Activated T-helper 1 cell treated with Interleukin-2 at 50 U/mL for 16 hours (primary cell): ENCODE data around the gene CD74.
A peak's percentile ranks its signal among the peaks of the same experiment; 100 is the strongest.
"Not testable (repeated sequence)": the region's sequence is repeated elsewhere in the genome, so short reads cannot be mapped to it uniquely, and the experiment has no call there.

Experiments used
- DNase-seq: peaks from one replicate; pipeline ENCODE4 v3.0.0-alpha.2; 2020; ENCODE audit warnings: low read depth

Gene CD74

DNA sequence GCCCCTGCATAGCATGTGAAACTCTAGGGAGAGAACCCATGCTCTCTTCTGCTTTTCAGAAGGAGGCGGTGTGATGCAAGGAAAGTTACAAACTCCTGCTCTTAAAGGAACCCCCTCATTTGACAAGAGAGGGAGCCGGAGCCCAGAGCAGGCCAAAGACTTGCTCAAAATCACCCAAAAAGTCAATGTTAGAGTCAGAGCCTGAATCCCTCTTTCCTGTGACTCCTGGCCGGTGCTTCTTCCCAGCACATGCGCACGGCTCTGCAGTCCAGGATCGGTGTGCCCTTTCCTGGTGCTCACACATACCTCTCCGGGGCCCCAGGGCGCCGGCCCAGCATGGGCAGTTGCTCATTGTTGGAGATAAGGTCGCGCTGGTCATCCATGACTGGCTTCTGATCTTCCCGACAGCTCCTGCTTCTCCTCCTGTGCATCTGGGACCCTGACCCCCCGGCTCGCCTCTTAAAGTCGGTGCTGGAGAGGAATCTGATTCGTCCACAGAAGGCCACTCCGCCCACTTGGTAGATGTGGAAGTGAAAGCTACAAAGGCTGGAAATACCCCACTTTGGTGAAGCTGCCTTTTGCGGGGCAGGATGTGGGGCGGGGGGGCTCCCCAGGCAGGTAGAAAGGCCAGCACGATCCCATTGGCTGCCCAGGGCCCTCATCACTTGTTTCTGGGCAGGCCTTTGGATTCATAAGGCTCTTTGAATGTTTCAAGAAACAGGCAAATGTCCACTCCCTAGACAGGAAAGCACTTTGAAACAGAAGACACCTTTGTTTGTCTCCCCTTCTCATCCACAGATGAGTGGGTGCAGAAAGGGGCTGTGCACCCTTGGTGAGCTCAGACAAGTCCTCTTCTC is at the start of gene CD74:
CD74 (minus strand) TSS at position 592 of the 857 bp plus-strand sequence; CDS start at position 431, 161 bp downstream.
- peak; percentile 82 for DNase-seq

DNA sequence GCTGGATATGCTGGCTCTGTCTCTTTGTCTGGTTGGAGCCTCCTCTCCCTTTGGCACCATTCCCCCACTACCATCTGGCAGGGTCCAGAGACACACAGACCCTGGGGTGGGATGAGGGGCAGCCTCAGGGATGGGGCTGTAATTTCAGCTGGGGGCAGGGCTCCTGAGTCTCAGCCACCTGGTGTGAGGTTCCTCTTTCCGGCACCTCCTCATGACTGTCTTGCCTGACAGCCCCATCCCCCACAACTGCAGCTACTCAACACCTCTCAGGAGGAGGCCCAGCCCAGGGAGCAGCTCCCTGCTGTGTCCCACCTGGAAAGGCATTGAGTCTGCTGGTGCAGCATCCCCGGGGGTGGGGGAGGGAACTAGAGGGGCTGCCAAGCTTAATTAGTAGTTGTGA is 48.5 kb upstream of the CD74 start:
- DNase-seq = no peak

DNA sequence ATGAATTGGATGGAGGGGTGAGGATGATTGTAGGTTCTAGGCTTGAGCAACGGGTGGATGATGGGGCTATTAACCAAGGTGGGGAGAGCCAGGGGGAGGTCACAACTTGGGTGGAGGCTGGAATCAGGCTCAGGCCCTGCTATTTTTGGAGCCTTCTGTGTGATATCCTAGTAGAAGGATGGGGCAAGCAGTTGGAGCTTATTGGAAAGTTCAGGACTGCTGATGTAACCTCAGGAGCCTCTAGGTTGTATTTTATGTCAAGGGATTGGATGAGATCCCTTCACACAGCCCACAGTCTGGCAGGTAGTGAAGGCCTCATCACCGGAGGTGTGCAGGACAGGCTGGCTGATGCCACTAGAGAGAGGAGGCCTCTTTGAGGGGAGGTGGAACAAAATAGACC is 48.1 kb upstream of the CD74 start:
- DNase-seq = no peak

DNA sequence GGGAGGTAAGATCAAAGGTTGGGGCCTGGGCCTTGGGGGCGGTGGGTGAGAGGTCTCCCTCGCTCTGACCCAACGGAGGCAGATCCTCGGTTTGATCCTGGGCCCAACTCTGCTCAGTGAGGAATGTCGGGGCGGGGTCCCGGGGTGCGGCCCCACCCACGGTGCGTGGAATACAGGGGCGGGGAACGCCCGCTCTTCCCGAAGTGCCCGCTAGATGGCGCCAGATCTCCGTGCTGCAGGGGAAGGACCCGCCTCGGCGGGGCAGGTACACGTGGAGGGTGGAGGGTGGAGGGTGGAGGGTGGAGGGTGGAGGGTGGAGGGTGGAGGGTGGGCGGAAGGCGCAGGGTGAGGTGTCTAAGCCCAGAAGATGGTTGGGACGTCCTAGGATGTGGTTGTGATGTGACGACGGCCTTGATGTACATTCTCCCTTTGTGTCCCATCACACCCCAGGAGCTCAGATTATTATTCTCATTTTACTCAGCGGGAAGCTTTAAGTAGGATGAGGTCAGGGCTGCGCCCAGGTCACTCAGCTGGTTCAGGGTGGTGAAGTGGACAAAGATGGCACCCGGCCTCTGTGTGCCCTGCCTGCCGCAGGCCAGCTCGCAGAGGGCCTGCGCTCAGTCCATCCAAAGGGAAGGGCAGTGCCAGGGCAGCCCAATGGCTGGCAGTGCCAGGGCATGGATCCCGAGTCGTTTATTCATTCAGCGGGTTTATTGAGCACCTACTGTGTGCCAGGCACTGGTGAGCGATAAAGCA is 46.3 kb upstream of the CD74 start:
- DNase-seq = peak; percentile 82

DNA sequence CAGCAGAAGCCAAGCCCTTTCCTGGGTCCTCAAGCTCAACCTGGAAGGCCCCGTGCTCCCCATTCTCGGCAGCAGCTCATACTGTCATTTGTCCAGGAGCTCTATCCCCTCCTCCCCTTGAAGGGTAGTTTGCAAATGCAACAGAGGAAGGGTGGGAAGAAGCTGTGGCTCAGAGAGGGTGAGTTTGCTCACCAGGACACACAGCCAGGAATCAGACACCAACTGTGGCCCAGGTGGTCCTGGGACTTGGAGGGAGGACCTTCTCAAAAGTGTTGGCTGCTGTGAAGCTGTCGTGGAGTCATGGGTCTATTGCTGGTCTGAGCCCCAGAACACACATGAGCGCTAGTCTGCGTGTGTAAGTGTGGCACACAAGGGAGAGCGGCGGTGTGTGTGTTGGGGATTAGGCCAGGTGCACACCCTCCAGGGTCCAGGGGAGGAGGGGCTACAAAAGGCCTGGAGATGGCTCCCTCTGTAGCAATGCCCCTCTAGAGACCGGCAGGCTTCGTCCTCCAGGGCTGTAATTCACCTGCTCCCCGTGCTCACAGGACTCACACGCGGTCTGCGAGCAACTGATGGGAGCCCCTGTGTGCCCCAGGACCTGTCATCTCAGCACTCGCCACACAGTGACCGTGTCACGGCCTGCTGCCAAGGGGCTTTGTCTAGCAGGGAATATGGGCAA is 45.0 kb upstream of the CD74 start:
- DNase-seq = no peak

DNA sequence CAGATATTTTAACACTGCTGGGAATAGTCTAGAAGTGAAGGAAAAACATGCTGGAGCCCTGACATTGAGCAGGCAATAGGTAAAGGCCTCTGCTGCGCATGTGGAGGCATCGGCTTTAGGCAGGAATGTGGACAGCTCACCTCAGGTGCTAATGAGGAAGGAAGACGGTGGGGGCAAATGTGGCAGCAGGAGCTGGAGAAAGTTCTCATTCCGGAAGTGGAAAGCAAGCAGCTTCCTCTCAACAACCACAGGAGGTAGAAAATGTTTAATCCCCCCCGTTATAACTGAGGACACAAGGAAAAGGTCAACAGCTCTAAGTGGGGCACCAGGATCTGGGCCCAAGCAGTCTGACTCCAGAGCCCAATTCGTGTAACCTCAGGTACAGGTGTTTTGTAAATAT is 44.4 kb upstream of the CD74 start:
- DNase-seq = no peak

DNA sequence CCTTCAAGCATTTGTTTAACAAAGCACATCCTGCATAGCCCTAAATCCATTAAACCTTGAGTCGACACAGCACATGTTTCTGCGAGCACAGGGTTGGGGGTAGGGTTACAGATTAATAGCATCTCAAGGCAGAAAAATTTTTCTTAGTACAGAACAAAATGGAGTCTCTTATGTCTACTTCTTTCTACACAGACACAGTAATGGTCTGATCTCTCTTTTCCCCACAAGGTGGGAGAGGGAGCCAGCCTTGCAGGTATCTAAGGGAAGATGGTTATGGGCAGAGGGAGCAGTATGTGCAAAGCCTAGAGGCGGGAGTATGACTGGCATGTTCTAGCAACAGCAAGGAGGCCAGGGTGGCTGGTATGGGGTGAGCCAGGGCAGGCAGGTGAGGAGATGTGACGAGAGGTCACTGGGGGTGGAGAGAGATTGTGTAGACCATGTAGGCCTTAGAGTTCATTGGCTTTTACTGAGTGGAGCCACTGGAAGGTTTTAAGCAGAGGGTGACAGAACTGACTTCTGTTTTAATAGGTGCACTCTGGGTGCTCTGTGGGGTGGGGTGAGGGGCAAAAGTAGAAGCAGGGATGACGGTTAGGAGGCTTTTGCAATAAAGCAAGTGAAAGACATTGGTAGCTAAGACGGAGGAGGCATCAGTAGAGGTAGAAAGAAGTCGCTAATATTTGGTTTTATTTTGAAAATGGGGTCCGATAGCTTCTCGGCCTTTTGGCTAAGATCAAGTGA is 42.0 kb upstream of the CD74 start:
- DNase-seq = no peak

DNA sequence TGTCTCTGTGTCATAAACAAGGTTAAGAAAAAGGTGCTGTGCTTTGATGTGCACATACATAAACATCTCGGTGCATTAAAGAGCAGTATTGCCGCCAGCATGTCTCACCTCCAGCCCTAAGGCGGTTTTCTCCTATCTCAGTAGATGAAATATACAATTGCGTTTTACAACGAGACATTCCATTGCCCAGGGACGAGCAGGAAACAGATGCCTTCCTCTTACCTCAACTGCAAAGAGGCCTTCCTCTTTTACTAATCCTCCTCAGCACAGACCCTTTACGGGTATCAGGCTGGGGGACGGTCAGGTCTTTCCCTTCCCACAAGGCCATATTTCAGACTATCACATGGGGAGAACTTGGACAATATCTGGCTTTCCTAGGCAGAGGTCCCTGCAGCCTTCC is 41.3 kb upstream of the CD74 start:
- not testable (repeated sequence) for DNase-seq

DNA sequence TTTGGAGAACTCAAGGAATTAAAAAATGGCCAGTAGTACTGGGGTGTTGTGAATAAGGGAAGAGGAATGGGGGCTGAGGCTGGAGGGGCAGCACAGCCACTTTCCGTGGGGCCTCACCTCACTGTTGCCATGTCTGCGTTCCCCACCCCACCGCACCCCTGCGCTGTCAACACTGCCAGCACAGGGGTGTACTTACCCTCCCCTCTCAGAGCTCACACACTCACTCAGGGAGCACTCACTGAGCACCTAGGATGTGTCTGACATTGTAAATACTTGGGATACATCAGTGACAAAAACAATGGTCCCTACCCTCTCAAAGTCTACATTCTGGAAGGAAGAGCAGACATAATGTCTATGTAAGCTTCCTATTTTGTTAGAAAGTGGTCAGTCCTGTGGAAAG is 40.2 kb upstream of the CD74 start:
- DNase-seq = no peak

DNA sequence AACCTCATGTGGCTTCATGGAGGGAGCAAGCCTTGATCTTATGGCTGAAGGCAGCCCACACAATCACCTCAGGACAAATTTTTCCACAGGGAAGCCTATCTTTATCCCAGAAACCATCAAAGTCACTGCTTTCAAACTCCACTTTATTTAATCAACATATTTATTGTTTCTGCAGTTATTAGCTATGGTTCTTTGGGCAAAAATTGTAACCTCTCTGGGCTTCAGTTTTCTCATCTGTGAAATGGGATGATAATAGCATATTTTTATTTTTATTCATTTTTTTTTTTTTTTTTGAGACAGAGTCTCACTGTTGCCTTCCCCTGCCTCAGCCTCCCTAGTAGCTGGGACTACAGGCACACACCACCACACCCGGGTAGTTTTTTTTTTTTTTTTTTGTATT is 38.9 kb upstream of the CD74 start:
- DNase-seq = no peak

DNA sequence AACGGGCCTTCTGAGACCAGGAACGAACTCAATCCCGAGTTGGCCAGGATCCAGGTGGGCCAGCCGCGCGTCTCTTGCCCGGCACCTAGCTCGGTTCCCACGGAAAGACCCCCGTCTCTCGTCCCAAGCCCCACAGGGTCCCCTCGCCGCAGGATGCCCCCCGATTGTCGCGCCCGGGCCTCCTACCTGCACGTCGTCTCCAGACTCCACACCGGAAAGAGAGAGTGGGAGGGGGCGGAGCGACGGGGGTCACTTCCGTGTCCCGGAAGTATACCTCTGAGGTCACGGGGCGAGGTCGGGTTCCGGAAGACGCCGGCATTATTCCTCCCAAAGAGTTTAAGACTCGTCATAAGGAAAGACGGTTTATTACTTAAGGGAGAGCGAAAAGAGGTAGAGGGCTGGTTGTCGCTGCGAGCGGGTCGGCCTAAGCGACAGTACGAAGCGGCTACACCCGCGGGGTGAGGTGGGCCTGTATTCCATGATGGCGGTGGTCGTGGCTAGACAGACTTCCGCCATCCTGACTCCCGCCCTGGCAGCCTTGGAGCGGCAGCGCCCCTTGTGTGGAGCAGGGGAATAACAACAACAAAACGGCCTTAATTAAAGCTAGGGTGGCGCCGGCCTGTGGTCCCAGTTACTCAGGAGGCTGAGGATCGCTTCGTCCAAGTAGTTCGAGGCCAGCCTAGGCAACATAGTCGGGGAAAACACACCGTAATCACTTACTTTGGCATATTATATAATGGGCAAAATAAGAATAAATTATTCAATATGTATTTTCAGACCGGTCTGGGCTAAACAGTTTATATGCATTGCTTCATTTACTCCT is 37.0 kb upstream of the CD74 start, which contains the start of gene RPS14:
RPS14 (minus strand) TSS at position 223 of the 823 bp plus-strand sequence. CDS start 2,006 bp downstream, outside the sequence.
- DNase-seq = peak; percentile 85

DNA sequence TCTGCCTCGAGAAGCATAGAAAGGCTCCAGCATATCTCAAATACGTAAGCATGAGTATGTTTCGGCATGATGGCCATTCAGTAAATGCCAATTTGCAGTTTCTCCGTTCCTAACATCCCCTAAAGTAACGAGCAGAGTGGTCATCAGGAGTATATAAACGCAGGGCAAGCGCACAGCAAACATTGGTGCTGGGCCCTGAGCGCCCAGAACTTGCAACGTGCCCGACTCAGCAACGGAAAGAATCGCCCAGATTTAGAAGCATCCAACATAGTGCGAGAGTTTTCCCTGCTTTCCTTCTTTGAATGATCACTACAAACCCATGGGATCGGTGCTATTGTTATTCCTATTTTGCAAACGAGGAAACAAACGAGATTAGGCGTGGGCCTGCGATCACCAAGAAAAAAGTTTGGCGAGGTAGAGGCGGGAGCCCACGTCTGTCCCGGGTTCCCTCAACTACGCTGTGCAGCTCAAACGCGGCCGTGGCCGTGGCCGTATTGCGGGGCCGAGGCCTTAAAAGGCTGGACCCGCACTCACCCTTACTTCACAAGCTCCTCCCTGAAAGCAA is 36.3 kb upstream of the CD74 start:
- DNase-seq = no peak

DNA sequence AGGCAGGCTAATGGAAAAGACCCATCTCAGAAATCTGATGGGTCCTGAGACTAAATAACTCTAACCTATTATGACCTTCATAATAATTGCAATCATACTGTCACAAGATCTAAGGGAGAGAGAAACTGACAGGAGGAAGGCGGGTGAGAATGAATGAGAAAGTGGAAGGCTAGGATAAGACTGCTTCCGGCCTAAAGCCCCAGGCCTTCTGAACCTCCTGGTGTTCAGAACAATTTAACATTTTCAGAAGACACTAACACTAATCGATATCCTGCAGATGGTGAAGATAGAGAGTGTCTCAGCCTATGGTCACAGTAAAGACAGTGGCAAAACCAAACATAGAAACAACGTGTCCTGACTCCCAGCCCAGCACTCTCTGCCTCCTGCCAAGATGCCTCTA is 35.6 kb upstream of the CD74 start:
- no peak for DNase-seq

DNA sequence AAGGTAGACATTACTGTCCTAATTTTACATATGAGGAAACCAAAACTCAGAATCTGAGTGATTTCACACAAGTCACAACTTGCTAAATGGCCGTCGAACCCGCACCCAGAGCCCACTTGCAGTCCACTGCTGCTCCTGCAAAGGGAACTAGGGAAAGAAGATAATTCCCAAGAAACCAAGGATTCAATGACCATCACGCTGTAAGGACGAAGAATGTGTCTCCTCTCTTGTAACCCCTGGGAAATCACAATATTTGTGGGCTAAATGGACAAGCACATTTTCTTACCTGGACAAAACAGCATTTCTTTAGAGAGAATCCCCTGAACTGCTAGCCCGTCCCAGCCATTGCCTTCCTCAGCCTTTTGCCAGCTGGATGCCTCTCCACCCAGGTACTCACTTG is 34.5 kb upstream of the CD74 start:
- DNase-seq = no peak

DNA sequence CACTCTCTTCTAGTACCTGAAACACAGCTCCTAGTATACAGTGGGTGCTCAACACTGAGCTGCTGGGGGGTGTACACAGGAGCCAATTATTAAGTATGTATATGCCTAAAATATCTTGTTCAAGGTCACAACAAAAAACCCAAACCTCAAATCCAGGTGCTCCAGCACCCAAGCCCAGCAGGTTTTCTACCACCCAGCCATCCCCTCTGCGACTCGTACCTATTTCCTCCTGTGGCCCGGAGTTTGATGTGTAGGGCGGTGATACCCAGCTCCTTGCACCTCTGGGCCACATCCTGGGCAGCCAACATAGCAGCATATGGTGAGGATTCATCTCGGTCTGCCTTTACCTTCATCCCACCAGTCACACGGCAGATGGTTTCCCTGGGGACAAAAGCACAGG is 33.9 kb upstream of the CD74 start:
- no peak for DNase-seq

DNA sequence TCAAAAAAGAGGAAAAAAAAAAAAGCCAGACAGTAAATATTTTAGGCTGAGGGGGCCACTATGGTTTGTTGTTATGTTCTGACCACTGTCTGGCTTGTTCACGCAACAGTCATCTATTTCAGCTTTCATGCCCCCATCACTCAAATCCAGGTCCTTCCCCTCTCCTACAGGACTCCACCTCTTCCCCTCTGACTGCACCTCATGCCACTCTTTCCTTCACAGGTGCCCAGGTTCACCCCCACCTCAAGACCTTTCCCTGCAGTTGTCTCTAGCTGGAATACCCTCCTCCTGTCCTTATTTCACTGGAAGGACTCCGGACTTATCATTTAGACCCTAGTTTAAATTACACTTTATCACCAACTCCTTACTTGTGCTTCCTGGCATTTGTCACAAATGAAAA is 33.4 kb upstream of the CD74 start:
- no peak for DNase-seq

DNA sequence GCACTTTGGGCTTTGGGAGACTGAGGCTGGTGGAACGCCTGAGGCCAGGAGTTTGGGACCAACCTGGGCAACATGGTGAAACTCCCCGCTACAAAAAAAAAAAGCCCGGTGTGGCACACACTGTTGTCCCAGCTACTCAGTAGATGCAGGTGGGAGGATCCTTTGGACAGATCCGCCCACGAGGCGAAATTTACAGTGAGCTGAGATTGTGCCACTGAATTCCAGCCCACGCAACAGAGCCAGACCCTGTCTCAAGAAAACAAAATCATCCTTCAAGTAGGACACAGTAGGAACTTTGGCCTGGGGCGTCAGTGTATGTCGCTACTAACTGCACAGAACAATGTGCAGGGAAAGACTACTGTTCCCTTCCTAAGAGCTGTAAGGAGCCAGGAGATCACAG is 32.1 kb upstream of the CD74 start:
- no peak for DNase-seq

DNA sequence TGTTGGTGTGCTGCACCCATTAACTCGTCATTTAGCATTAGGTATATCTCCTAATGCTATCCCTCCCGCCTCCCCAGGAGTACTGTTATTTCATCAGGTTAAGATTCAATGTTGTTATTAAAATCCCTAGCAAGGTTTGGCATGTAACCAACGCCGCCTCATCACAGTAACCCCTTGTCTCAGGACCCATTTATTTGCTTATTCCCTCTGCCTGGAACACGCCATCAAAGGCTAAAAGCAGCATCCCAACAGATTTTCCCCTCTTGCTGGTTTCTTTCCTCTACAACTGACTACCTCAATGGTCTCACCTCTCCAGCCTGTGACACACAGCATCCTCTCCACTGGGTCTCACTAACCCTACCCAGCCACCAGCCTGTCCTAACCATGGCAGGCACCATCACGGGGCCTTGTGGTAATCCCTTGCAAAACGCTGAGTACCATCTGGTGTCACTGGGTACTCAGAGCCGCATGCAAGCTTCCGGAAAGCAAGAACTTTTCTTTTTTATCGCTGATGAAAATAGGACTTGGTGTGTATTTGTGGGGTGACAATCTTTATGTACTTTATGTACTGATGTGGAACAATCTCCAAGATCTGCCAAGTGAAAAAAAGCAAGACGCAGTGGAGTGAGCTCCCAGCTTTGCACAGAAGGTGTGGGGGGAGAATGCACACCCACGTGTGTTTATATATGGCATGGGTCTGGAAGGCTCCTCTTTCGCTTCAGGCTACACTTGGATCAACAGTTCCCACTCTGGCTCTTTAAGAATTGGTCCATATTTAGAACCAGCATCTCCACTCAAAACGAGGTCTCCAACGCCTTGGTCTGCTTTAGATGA is 30.7 kb upstream of the CD74 start:
- no peak for DNase-seq

DNA sequence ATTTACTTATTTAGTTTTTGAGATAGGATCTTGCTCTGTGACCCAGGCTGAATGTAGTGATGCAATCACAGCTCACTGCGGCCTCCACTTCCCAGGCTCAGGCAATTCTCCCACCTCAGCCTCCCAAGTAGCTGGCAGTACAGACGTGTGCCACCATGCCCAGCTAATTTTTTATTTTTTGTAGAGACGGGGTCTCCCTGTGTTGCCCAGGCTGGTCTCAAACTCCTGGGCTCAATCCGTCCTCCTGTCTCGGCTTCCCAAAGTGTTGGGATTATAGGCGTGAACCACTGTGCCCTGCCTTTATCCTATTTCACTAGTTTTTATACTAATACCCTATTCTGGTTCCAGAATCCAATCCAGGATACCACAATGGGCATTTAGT is 30.0 kb upstream of the CD74 start:
- DNase-seq = no peak
